Esophagus squamous epithelium (tissue), 5 donors: ENCODE measurements around the gene YIF1A. TPM values are rescaled to one million over a fixed set of nuclear protein-coding genes. Genes with fewer than 3 reads are reported as not detected.

Source experiments
- DNase-seq: peaks from one replicate; lab custom pipeline; 2025; lab: John Stamatoyannopoulos, UW
- H3K27ac ChIP-seq, 4 donors: fragments of 200-600 bp; sonication (generic); one replicate each; pipeline ENCODE4 v1.5.1; 2016 to 2019; ENCODE audit warnings: mild to moderate bottlenecking in 1 of 4
- H3K27me3 ChIP-seq, 4 donors: fragments of 200-600 bp; sonication (generic); 1 replicate in 3 of 4; 2 replicates in 1 of 4; pipeline versions ENCODE4 v1.5.1 to v1.6.0; 2017 to 2021; ENCODE audit warnings: antibody characterized with exemption in 1 of 4
- H3K36me3 ChIP-seq, 3 donors: fragments of 200-600 bp; sonication (generic); one replicate each; pipeline ENCODE4 v1.5.1; 2016 to 2019
- H3K4me1 ChIP-seq, 3 donors: fragments of 200-600 bp; sonication (generic); one replicate each; pipeline ENCODE4 v1.5.1; 2017 to 2019
- H3K4me3 ChIP-seq, 4 donors: fragments of 200-600 bp; sonication (generic); 1 replicate in 3 of 4; 2 replicates in 1 of 4; pipeline ENCODE4 v1.5.1; 2016 to 2019; ENCODE audit warnings: mild to moderate bottlenecking in 2 of 4, moderate library complexity in 1 of 4
- H3K9me3 ChIP-seq, 3 donors: fragments of 200-600 bp; sonication (generic); one replicate each; pipeline ENCODE4 v1.5.1; 2016 to 2019
- POLR2A ChIP-seq, 4 donors: fragments of 450-650 bp; IDR thresholded peaks; one replicate each; pipeline ENCODE4 v1.6.1; 2017; ENCODE audit warnings: antibody characterized with exemption in 4 of 4, mild to moderate bottlenecking in 4 of 4, moderate library complexity in 3 of 4
- WGBS, 2 donors: methylation state at CpG; one replicate each; pipeline ENCODE4 v1.1.5; 2018; 5-methylcytosine and 5-hydroxymethylcytosine counted together
- intact Hi-C: fragments of 100-400 bp; cut with DNase I; formaldehyde crosslinking; loops from one replicate; pipeline ENCODE4 v1.15.0; 2022
- total RNA-seq, 4 donors: library from RNA; depleted of rRNA; stranded (reverse); fragments of >200 nt; gene quantifications; one replicate each; pipeline ENCODE4 v1.1.0, GENCODE V29; 2016
- TF ChIP-seq, protein P1 (sequence below), 6 experiments: fragments of 450-650 bp in 4 of 6; fragments of 200-600 bp in 2 of 6; sonication (generic) in 2 of 6; IDR thresholded peaks; one replicate each; pipeline ENCODE4 v1.5.1; 2016 to 2019; ENCODE audit warnings: antibody characterized with exemption in 6 of 6, mild to moderate bottlenecking in 4 of 6, moderate library complexity in 4 of 6
- donor health status: DM: yes; HTN: yes; CAD: no.

The YIF1A gene
- total RNA-seq, 4 donors from 2014 or later, result 51.9 to 71.9 (median 63.8) TPM

GRCh38 chr11:66310324-66310723 is 21.4 kb upstream of the YIF1A start:
- intact Hi-C loops, result no loop called here
- no peak for DNase-seq
- Histone ChIP-seq H3K9me3 (no peaks in the 10 kb centered on the region), H3K4me1 (peaks cover 11 to 42% (median 18%) of the 10 kb centered on the region in 3 donors), H3K4me3 (no peak overlapping the region), H3K27ac (no peak overlapping the region), H3K27me3 (peaks cover 0 to 11% (median 0%) of the 10 kb centered on the region in 4 donors), H3K36me3 (no peaks in the 10 kb centered on the region)
- WGBS, 2 donors, result 51 to 63% methylated on average over 3 to 4 of the region's 8 CpGs
- TF ChIP-seq, protein P1, sequence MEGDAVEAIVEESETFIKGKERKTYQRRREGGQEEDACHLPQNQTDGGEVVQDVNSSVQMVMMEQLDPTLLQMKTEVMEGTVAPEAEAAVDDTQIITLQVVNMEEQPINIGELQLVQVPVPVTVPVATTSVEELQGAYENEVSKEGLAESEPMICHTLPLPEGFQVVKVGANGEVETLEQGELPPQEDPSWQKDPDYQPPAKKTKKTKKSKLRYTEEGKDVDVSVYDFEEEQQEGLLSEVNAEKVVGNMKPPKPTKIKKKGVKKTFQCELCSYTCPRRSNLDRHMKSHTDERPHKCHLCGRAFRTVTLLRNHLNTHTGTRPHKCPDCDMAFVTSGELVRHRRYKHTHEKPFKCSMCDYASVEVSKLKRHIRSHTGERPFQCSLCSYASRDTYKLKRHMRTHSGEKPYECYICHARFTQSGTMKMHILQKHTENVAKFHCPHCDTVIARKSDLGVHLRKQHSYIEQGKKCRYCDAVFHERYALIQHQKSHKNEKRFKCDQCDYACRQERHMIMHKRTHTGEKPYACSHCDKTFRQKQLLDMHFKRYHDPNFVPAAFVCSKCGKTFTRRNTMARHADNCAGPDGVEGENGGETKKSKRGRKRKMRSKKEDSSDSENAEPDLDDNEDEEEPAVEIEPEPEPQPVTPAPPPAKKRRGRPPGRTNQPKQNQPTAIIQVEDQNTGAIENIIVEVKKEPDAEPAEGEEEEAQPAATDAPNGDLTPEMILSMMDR (IDR thresholded peaks at IDR 0.05), result no peak
- no peak for TF ChIP-seq POLR2A (IDR thresholded peaks at IDR 0.05)

DNA sequence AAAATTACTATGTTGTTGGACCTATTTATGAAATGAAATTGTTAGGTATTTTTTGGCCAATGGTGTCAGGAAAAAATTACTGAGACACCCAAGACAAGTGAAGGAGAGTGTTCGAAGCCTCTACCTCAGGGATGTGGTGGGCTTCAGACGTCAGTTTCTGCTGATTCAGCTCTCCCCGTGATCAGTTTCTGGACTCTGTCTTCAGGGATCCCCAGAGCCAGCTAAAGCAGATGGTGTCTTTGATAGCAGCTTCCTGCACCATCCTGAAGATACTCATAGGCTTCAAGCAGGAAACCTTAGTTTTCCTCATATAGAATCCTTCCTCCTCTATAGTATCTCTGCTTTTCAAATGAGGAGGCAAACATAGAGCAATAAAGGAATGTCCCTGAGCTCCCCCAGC is 20.5 kb upstream of the YIF1A start:
- H3K4me3 ChIP-seq, result no peak overlapping the region
- DNase-seq, result no peak
- TF ChIP-seq, protein P1 (IDR thresholded peaks at IDR 0.05), result no peak
- no peak for TF ChIP-seq POLR2A (IDR thresholded peaks at IDR 0.05)
- no peaks in the 10 kb centered on the region for H3K9me3 ChIP-seq
- intact Hi-C loops, result no loop called here
- H3K27me3 ChIP-seq, result peaks cover 0 to 3% (median 0%) of the 10 kb centered on the region in 4 donors
- 56 to 65% methylated on average over 3 of the region's 3 CpGs for WGBS, 2 donors
- H3K27ac ChIP-seq, result no peak overlapping the region
- H3K4me1 ChIP-seq, result peaks cover 11 to 33% (median 14%) of the 10 kb centered on the region in 3 donors
- no peaks in the 10 kb centered on the region for H3K36me3 ChIP-seq

DNA sequence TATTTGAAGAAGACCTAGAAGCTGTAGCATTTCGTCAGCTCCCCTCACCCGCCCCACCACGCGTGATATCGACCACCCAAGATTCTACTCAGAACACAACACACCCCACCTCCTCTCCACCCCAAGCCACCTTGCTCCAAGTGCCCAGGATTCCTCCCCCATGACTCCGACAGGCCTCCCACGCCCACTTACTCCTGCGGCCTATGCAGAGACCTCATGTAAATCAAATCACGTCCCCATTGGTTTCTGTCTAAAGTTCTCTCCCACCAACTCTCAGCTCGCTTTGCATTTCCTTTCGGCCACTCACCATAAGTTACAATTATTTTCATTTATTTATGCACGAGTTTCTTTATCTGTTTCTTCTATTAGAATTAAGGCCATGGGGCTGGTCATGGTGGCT is 13.7 kb upstream of the YIF1A start:
- no peak overlapping the region for H3K4me3 ChIP-seq
- 82 to 86% methylated on average over 12 of the region's 12 CpGs for WGBS, 2 donors
- H3K9me3 ChIP-seq, result no peaks in the 10 kb centered on the region
- H3K27ac ChIP-seq, result no peak overlapping the region
- H3K27me3 ChIP-seq, result no peaks in the 10 kb centered on the region
- no peak for DNase-seq
- TF ChIP-seq POLR2A (IDR thresholded peaks at IDR 0.05), result no peak
- TF ChIP-seq, protein P1 (IDR thresholded peaks at IDR 0.05), result no peak
- intact Hi-C loops, result no loop called here
- no peaks in the 10 kb centered on the region for H3K4me1 ChIP-seq
- H3K36me3 ChIP-seq, result no peaks in the 10 kb centered on the region

- Histone ChIP-seq H3K27me3 (peaks cover 0 to 30% (median 0%) of the 10 kb centered on the region in 4 donors), H3K4me3 (no peak overlapping the region), H3K36me3 (no peaks in the 10 kb centered on the region), H3K27ac (no peak overlapping the region), H3K9me3 (no peaks in the 10 kb centered on the region), H3K4me1 (no peaks in the 10 kb centered on the region)
- 55 to 58% methylated on average over 2 to 3 of the region's 3 CpGs for WGBS, 2 donors
- no peak for DNase-seq
- TF ChIP-seq, protein P1 (IDR thresholded peaks at IDR 0.05), result no peak
- TF ChIP-seq POLR2A (IDR thresholded peaks at IDR 0.05), result no peak
- intact Hi-C loops, result no loop called here
Observed at GRCh38 chr11:66299186-66299585, 10.2 kb upstream of the YIF1A start.

- Histone ChIP-seq H3K4me3 (no peak overlapping the region), H3K36me3 (no peaks in the 10 kb centered on the region), H3K4me1 (peaks cover 0 to under 1% (median 0%) of the 10 kb centered on the region in 3 donors), H3K9me3 (no peaks in the 10 kb centered on the region), H3K27me3 (peaks cover 0 to 46% (median 2%) of the 10 kb centered on the region in 4 donors), H3K27ac (no peak overlapping the region)
- DNase-seq, result no peak
- intact Hi-C loops, result no loop called here
- TF ChIP-seq, protein P1 (IDR thresholded peaks at IDR 0.05), result no peak
- no peak for TF ChIP-seq POLR2A (IDR thresholded peaks at IDR 0.05)
- 43 to 50% methylated on average over 7 to 8 of the region's 8 CpGs for WGBS, 2 donors
Observed at GRCh38 chr11:66297610-66298009, 8.7 kb upstream of the YIF1A start.
